DOHH2 (cell line): Measurements from ENCODE around the gene CSTA.

ENCODE experiments used
- EZH2phosphoT487 ChIP-seq: fragments of 200-600 bp; sonication (generic); IDR thresholded peaks from 2 replicates; pipeline ENCODE4 v1.6.1; 2017; ENCODE audit warnings: borderline replicate concordance, mild to moderate bottlenecking, antibody characterized with exemption, low read length, moderate library complexity, mixed read lengths
- TF ChIP-seq, protein P1 (sequence below): fragments of 200-600 bp; sonication (generic); IDR thresholded peaks from one replicate; pipeline ENCODE4 v1.5.1; 2014; ENCODE audit warnings: antibody characterized with exemption, mild to moderate bottlenecking, low read depth, low read length; ENCODE audit not compliant: poor library complexity, severe bottlenecking

DNA sequence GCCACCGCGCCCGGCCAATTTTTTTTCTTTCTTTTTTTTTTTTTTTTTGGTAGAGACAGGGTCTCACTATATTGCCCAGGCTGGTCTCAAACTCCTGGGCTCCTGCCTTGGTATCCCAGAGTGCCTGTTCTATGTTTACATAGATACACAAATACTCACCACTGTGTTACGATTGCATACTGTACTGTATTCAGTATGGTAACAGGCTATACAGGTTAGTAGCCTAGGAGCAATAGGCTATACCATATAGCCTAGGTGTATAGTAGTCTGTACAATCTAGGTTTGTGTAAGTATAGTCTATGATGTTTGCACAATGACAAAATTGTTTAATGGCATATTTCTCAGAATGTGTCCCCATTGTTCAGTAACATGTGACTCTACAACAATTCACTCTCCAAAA is 26.6 kb downstream of the CSTA start:
- TF ChIP-seq, protein P1, sequence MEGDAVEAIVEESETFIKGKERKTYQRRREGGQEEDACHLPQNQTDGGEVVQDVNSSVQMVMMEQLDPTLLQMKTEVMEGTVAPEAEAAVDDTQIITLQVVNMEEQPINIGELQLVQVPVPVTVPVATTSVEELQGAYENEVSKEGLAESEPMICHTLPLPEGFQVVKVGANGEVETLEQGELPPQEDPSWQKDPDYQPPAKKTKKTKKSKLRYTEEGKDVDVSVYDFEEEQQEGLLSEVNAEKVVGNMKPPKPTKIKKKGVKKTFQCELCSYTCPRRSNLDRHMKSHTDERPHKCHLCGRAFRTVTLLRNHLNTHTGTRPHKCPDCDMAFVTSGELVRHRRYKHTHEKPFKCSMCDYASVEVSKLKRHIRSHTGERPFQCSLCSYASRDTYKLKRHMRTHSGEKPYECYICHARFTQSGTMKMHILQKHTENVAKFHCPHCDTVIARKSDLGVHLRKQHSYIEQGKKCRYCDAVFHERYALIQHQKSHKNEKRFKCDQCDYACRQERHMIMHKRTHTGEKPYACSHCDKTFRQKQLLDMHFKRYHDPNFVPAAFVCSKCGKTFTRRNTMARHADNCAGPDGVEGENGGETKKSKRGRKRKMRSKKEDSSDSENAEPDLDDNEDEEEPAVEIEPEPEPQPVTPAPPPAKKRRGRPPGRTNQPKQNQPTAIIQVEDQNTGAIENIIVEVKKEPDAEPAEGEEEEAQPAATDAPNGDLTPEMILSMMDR: no peak
- TF ChIP-seq EZH2phosphoT487: no peak
